Putamen (tissue), 1 donor: ENCODE data around the gene CERS1.

Experiments
- DNase-seq: peaks from one replicate; pipeline ENCODE4 v3.0.0-alpha.2; 2016; ENCODE audit warnings: low spot score

Gene CERS1

DNA sequence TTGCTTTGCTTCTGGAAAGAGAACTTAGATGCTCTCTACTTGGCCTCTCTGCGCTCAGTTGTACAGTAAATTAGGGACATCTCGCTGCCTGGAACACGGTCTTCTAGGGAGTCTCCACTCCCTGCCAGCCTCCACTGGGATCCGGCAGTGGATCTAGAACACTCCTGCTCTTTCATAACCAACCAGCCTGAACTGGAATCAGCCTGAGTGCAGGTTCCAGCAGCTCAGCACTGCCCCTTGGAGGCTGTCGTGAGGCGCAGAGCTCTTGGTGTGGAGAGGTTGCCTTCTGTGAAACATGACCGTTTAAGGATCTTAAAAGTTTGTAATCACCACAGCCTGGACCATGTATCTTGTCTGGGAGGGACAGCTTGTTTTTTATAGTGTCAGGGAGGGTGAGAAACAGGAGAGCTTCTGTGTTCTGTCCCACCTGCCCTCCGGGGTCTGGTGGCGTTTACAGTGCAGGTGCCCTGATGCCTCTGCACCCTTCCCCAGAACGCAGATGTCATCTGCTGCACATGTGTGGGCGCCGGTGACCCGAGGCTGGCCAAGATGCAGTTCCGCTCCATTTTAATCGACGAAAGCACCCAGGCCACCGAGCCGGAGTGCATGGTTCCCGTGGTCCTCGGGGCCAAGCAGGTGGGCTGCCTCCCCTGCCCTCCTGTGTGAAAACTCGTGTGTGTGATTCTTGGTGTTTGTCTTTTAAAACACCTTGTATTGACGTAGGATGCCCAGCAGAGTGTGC is 39.4 kb downstream of the CERS1 start:
- peak; percentile 65 for DNase-seq

GRCh38 chr19:18855647-18856384 is 40.1 kb downstream of the CERS1 start:
- no peak for DNase-seq

DNA sequence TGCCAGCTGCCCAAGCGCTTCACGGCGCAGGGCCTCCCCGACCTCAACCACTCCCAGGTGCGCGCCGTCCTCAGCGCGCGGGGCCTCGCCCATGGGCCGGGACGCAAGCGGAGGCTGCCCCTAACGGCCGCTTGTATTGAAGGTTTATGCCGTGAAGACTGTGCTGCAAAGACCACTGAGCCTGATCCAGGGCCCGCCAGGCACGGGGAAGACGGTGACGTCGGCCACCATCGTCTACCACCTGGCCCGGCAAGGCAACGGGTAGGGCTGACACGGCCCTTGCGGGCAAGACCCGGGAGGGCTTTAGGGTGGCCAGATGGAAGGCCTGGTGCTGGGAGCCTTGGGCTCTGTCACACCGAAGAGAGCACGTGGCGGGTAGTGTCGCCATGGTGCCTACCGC is 41.0 kb downstream of the CERS1 start:
- no peak for DNase-seq

DNA sequence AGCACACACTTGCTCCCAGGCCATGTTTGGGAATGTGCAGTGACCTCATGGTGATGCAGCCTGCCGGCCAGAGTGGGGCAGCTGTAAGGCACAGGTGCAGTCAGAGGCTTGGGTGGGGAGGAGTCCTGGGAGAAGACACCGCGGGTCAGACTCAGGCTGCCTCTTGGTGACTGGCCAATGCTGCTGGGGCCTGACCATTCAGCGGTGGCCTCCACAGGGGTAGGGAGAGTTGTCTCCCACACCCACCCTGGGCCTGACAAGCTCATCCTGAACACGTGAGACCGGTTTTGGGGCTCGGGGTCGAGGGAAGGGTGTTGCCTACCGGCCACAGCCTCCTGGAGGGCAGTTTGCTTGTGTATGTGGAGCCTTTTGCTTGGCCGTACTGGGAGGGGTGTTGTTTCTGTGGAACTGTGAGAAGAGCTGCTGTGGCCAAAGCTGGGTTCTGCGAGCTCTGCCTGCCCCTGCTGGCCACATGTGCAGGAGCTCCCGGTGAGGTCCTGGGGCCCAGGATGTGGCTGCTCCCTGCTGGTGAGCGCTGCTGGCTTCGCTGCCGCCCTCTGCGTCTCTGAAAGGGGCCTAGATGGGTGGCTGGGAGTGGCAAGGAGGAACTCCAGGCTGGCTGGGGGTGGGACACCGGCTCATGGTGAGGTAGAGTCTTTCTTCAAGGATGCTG is 42.1 kb downstream of the CERS1 start:
- DNase-seq = no peak

DNA sequence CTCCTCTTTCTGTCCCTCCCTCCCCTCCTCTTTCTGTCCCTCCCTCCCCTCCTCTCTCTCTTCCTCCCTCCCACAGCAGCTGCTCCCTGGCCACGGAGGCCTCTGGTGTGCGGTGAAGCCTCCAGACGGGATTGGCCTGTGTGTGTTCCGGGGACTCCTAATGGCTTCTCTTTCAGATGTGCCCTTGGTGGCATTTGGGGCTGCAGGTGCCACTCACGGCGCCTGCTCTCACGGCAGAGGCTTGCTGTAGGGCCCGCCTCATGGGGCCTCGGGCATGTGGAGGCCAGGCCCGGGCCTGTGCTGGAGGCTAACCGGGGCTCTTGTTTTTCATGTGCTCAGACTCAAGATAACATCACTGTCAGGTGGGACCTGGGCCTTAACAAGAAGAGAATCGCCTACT is 43.3 kb downstream of the CERS1 start:
- DNase-seq = no peak

- DNase-seq = no peak
Observed at GRCh38 chr19:18851673-18852325, 44.2 kb downstream of the CERS1 start.

DNA sequence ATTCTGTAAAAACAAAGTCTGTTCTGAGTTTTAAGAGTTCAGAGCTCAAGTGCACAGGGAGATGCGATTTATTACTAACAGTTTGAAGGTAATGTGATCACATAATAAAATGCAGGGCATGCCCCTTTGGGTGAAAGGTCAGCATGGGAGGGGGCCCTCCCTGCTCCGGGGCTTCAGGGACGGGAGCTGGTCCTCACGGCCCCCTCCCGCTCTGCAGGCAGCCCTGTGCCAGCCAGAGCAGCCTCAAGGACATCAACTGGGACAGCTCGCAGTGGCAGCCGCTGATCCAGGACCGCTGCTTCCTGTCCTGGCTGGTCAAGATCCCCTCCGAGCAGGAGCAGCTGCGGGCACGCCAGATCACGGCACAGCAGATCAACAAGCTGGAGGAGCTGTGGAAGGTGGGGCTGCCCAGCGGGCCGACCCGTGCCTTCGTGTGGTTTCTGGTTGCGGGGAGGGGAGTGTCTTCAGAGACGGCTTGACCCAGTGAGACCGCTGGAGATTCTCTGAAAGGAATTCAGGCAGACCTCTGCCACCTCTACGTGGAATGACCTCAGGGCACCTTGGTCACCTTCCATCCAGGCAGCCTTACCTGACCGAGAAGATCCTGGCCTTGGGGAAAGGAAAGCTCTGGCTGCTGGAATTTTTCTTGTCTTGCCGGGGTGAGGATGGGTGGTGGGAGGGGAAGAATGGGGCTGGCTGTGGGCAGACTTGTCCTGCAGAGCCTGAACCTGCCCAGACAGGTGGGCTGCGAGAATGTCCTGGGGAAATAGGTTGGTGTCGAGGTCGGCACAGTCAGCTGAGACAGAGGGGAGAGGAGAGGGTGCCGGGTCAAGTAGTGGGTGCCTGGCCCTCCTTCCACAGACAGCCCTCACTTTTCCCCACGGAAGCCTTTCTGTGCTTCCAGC is 45.2 kb downstream of the CERS1 start:
- DNase-seq = no peak

DNA sequence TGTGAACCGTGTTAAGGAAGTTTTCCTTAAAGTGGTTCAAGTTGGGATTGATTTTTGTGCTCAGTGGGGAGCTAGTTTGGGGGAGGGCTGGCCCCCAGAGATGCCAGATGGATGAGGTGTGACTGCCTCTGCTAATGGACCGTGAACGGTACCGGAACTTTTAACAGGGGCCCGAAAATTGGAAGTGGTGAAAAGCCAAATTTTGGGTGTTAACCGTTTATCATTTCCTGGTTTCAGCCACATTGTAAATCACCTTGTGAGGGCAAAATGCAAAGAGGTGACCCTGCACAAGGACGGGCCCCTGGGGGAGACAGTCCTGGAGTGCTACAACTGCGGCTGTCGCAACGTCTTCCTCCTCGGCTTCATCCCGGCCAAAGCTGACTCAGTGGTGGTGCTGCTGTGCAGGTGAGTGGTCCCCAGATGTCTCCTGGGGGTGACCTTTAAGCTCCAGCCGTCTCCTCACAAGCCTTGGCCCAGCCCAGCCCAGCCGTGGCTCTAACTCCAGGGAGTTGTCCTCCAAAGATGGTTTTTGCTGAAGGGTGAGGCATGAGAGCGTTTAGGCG is 46.0 kb downstream of the CERS1 start:
- no peak for DNase-seq

- peak; percentile 69 for DNase-seq
Observed at GRCh38 chr19:18848878-18849661, 46.9 kb downstream of the CERS1 start.

GRCh38 chr19:18847549-18848463 is 48.2 kb downstream of the CERS1 start:
- DNase-seq = no peak

- DNase-seq = peak; percentile 69
Observed at GRCh38 chr19:18846862-18847548, 49.0 kb downstream of the CERS1 start.

GRCh38 chr19:18845961-18846360 is 50.0 kb downstream of the CERS1 start:
- DNase-seq = no peak

DNA sequence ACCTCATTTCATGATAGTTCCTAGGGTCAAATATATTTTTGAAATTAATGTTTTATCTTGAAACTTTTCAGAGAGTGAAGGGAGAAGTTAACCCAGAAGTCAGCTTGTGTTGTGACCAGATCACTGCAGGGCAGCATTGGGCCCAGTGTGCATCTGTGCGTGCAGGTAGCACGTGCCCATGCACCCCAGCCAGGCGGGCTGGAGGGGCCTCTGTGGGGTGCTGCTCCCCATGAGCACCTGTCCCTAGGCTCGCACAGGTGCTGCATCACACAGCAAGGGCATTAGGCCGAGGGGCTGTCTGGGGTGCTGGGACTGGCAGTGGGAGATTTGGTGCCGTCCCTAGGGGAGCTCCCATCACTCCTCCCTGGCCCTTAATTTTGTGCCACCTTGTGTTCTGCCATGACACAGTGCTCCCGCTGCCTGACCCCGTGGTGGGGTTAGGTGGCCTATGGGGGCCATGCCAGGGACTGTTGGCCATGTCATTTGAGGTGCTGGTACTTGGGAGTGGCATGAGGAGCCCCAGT is 51.1 kb downstream of the CERS1 start:
- DNase-seq = no peak

DNA sequence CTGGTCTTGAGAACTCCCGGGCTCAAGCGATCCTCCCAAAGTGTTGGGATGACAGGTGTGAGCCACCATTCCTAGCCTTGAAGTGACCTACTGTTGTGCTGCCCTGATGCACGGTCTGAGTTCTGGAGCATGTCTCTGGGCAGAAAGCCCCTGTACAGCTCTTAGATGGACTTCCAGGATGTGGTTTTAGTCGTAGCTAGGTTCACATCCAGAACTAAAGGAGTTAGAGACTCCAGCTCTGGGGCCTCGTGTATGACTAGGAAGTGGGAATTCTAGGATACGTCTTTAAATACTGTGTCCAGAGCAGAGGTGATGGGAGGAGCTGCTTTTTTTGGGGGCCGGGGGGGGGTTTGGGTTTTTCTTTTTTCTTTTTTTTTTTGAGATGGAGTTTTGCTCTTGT is 52.0 kb downstream of the CERS1 start:
- no peak for DNase-seq

GRCh38 chr19:18842166-18842565 is 53.8 kb downstream of the CERS1 start:
- DNase-seq = no peak

DNA sequence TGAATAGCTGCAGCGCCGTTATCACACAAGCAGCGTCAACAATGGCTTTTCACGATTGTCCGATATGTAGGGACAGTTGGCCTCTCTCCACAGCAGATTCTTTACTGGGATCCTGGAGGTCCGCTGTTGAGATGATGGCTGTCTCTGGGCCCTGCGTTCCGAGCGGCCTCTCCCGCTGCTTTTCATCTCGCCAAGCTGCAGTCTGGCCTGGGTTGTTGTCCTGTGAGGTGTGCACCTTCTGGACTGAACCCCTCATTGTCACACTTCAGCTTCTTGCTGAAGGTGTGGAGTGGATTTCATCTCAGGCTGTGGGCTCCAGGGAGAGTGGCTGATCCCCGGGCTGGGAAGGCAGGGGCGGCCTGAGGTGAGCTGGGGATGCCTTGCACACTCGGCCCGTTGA is 54.6 kb downstream of the CERS1 start:
- DNase-seq = no peak

DNA sequence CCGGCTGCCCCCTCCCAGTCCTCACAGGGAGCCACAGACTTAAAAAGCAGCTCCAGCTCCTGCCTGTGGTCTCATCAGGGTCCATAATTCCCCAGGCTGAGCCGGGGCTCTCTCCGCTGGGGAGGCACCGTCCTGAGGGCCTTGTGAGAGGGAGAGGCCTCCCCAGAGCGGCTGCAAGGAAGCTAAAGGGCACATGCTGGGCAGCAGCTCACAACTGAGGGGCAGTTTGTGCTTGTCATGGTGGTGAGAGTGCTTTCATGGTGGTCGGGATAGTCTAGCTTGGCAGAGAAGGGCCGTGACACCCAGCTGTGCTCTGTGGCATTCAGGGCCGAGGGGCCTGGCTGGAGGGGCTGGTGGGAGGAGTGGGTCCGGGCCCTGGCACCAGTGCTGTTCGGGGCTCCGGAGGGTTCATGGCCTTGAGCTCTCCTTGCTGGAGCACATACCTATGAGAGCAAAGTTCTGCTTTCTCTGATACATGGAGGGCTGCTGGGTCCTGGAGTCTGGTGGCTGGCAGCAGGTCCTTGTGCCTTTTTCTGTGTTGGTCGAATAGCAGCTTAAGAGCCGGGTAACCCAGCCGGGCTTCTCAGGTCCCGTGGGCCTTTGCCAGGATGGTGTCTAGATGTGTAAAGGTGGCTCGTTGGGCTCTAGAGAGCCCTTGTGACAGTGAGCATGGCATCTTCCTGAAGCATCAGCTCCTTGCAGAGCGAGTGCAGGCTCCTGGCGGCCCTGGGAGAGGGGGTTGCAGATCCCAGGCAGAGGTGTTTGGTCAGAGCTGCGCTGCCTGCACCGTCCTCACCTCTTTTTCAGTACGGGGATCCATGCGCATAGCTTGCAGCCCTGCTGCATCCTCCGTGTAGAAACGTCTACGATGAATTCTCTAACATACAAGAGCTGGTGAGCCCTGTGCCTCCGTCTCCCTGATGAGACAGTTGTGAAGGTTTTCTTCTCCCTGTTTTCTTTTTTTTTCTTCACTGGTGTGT is 55.4 kb downstream of the CERS1 start:
- DNase-seq = no peak
